Tibial nerve (tissue), 3 donors: ENCODE measurements around the gene CCDC70.

Source experiments
- CTCF ChIP-seq, 5 experiments: fragments of 200-600 bp in 3 of 5; fragments of 450-650 bp in 2 of 5; sonication (generic) in 3 of 5; IDR thresholded peaks; one replicate each; pipeline ENCODE4 v1.5.1; 2016 to 2019; ENCODE audit warnings: antibody characterized with exemption in 5 of 5, mild to moderate bottlenecking in 3 of 5, moderate library complexity in 2 of 5
- POLR2A ChIP-seq, 2 donors: fragments of 450-650 bp; IDR thresholded peaks; one replicate each; pipeline ENCODE4 v1.6.1; 2017; ENCODE audit warnings: antibody characterized with exemption in 2 of 2, mild to moderate bottlenecking in 2 of 2, moderate library complexity in 2 of 2

GRCh38 chr13:51887468-51887867 lies 25.7 kb downstream of the CCDC70 start:
- TF ChIP-seq CTCF (IDR thresholded peaks at IDR 0.05) (no peak), POLR2A (IDR thresholded peaks at IDR 0.05) (no peak)
